Astrocyte (in vitro differentiated cells and primary cell): ENCODE measurements around the gene ARHGAP11A. TPM values are rescaled to one million over a fixed set of nuclear protein-coding genes. Genes with fewer than 3 reads are reported as not detected.

Source experiments
- DNase-seq: peaks from one replicate; pipeline ENCODE4 v3.0.0-alpha.2; 2010; ENCODE audit warnings: low read depth
- FAIRE-seq: peaks from 2 replicates; lab custom pipeline; 2011; peaks lifted over from hg19 to GRCh38; lab: Jason Lieb, UNC
- H2AFZ ChIP-seq: 2 replicates; pipeline ENCODE4 v1.6.0; 2012; ENCODE audit warnings: low read depth, low read length, inconsistent platforms
- H3K27ac ChIP-seq: 2 replicates; pipeline ENCODE4 v1.5.1; 2011; ENCODE audit warnings: low read depth, low read length, inconsistent platforms
- H3K27me3 ChIP-seq: 2 replicates; pipeline ENCODE4 v1.6.0; 2011; ENCODE audit warnings: low read length, inconsistent platforms; ENCODE audit not compliant: insufficient read depth
- H3K36me3 ChIP-seq: 2 replicates; pipeline ENCODE4 v1.5.1; 2011; ENCODE audit warnings: low read length, inconsistent platforms; ENCODE audit not compliant: insufficient read depth
- H3K4me1 ChIP-seq: 2 replicates; pipeline ENCODE4 v1.5.1; 2011; ENCODE audit warnings: low read length, inconsistent platforms; ENCODE audit not compliant: insufficient read depth
- H3K4me2 ChIP-seq: 2 replicates; pipeline ENCODE4 v1.6.0; 2012; ENCODE audit warnings: low read length, inconsistent platforms
- H3K4me3 ChIP-seq: 2 replicates; pipeline ENCODE4 v1.5.1; 2011; ENCODE audit warnings: low read depth, mild to moderate bottlenecking, low read length, inconsistent platforms; ENCODE audit not compliant: insufficient read depth
- H3K79me2 ChIP-seq: 2 replicates; pipeline ENCODE4 v1.6.0; 2012; ENCODE audit warnings: mild to moderate bottlenecking, low read length, inconsistent platforms; ENCODE audit not compliant: insufficient read depth
- H3K9ac ChIP-seq: 2 replicates; pipeline ENCODE4 v1.6.0; 2012; ENCODE audit warnings: mild to moderate bottlenecking, low read length, inconsistent platforms
- H3K9me3 ChIP-seq: 2 replicates; pipeline ENCODE4 v1.5.1; 2012; ENCODE audit warnings: low read depth, mild to moderate bottlenecking, low read length, inconsistent platforms; ENCODE audit not compliant: insufficient read depth
- H4K20me1 ChIP-seq: 2 replicates; pipeline ENCODE4 v1.6.0; 2012; ENCODE audit warnings: low read length, inconsistent platforms; ENCODE audit not compliant: insufficient read depth
- H3K27ac Mint-ChIP-seq: one replicate; pipeline ENCODE4 v1.8.0; 2021; ENCODE audit warnings: mild to moderate bottlenecking, mixed read lengths; ENCODE audit not compliant: unreplicated experiment
- H3K27me3 Mint-ChIP-seq: one replicate; pipeline ENCODE4 v1.8.0; 2021; ENCODE audit warnings: low read depth, mixed read lengths; ENCODE audit not compliant: unreplicated experiment
- H3K36me3 Mint-ChIP-seq: one replicate; pipeline ENCODE4 v1.8.0; 2021; ENCODE audit warnings: low read depth, mixed read lengths; ENCODE audit not compliant: unreplicated experiment
- H3K4me1 Mint-ChIP-seq: one replicate; pipeline ENCODE4 v1.8.0; 2021; ENCODE audit warnings: low read depth, mixed read lengths; ENCODE audit not compliant: unreplicated experiment
- H3K4me3 Mint-ChIP-seq: one replicate; pipeline ENCODE4 v1.8.0; 2021; ENCODE audit warnings: mild to moderate bottlenecking, moderate library complexity, mixed read lengths; ENCODE audit not compliant: unreplicated experiment
- H3K9me3 Mint-ChIP-seq: one replicate; pipeline ENCODE4 v1.8.0; 2021; ENCODE audit warnings: mild to moderate bottlenecking, mixed read lengths; ENCODE audit not compliant: unreplicated experiment
- CTCF ChIP-seq: IDR thresholded peaks from 2 replicates; pipeline ENCODE4 v1.5.1; 2011; ENCODE audit warnings: low read depth, mild to moderate bottlenecking, inconsistent platforms, low read length, moderate library complexity; ENCODE audit not compliant: insufficient read depth
- EZH2 ChIP-seq: IDR thresholded peaks from 2 replicates; pipeline ENCODE4 v1.6.1; 2012; ENCODE audit warnings: mild to moderate bottlenecking, low read length, inconsistent platforms; ENCODE audit not compliant: insufficient read depth
- total RNA-seq: library from RNA; stranded (reverse); gene quantifications from 2 replicates; pipeline ENCODE4 v1.2.1, GENCODE V29; 2021

The ARHGAP11A gene
- total RNA-seq, 1 donor from 2014 or later: 15.5 TPM

- DNase-seq: no peak
- Histone ChIP-seq H3K4me3 (no peak overlapping the region), H3K9ac (no peak overlapping the region), H3K79me2 (no peaks in the 10 kb centered on the region), H3K27ac (no peak overlapping the region), H2AFZ (no peak overlapping the region), H3K9me3 (no peaks in the 10 kb centered on the region), H3K36me3 (no peaks in the 10 kb centered on the region), H3K4me1 (no peaks in the 10 kb centered on the region), H3K27me3 (no peaks in the 10 kb centered on the region), H4K20me1 (no peaks in the 10 kb centered on the region), H3K4me2 (no peak overlapping the region)
- peaks cover 3% of the 10 kb centered on the region for H3K4me1 Mint-ChIP-seq
- H3K27ac Mint-ChIP-seq: no peak overlapping the region
- no peaks in the 10 kb centered on the region for H3K27me3 Mint-ChIP-seq
- FAIRE-seq: no peak
- TF ChIP-seq CTCF (no peak), EZH2 (no peak)
- no peak overlapping the region for H3K4me3 Mint-ChIP-seq
- no peaks in the 10 kb centered on the region for H3K36me3 Mint-ChIP-seq
- no peaks in the 10 kb centered on the region for H3K9me3 Mint-ChIP-seq
Measured at GRCh38 chr15:32667321-32667720, 52.0 kb downstream of the ARHGAP11A start.

GRCh38 chr15:32668942-32669341 lies 53.6 kb downstream of the ARHGAP11A start:
- H3K9me3 ChIP-seq: no peaks in the 10 kb centered on the region
- H3K4me3 ChIP-seq: no peak overlapping the region
- H3K27me3 ChIP-seq: no peaks in the 10 kb centered on the region
- no peaks in the 10 kb centered on the region for H3K36me3 Mint-ChIP-seq
- no peak overlapping the region for H2AFZ ChIP-seq
- H3K9ac ChIP-seq: no peak overlapping the region
- no peaks in the 10 kb centered on the region for H3K36me3 ChIP-seq
- peak overlapping the region; percentile 0 for H3K27ac Mint-ChIP-seq
- peaks cover 3% of the 10 kb centered on the region for H3K4me1 Mint-ChIP-seq
- H3K79me2 ChIP-seq: no peaks in the 10 kb centered on the region
- no peak for TF ChIP-seq CTCF
- no peak for TF ChIP-seq EZH2
- no peaks in the 10 kb centered on the region for H3K4me1 ChIP-seq
- no peak overlapping the region for H3K27ac ChIP-seq
- H4K20me1 ChIP-seq: no peaks in the 10 kb centered on the region
- no peak overlapping the region for H3K4me2 ChIP-seq
- H3K4me3 Mint-ChIP-seq: no peak overlapping the region
- H3K9me3 Mint-ChIP-seq: no peaks in the 10 kb centered on the region
- FAIRE-seq: no peak
- H3K27me3 Mint-ChIP-seq: no peaks in the 10 kb centered on the region
- no peak for DNase-seq

GRCh38 chr15:32669896-32670611 lies 54.8 kb downstream of the ARHGAP11A start:
- Histone ChIP-seq H3K36me3 (no peaks in the 10 kb centered on the region), H3K27me3 (no peaks in the 10 kb centered on the region), H3K27ac (no peak overlapping the region), H3K4me1 (no peaks in the 10 kb centered on the region), H3K9ac (no peak overlapping the region), H3K79me2 (no peaks in the 10 kb centered on the region), H4K20me1 (no peaks in the 10 kb centered on the region), H2AFZ (no peak overlapping the region), H3K4me3 (no peak overlapping the region), H3K9me3 (no peaks in the 10 kb centered on the region), H3K4me2 (peak overlapping the region; percentile 26)
- no peak for TF ChIP-seq CTCF
- TF ChIP-seq EZH2: no peak
- no peaks in the 10 kb centered on the region for H3K27me3 Mint-ChIP-seq
- H3K4me1 Mint-ChIP-seq: peaks cover 3% of the 10 kb centered on the region
- no peaks in the 10 kb centered on the region for H3K36me3 Mint-ChIP-seq
- DNase-seq: no peak
- FAIRE-seq: peak; percentile 76
- no peak overlapping the region for H3K4me3 Mint-ChIP-seq
- no peaks in the 10 kb centered on the region for H3K9me3 Mint-ChIP-seq
- no peak overlapping the region for H3K27ac Mint-ChIP-seq
